Neural cell (in vitro differentiated cells): ENCODE data around the gene SPHK2.

Experiments used
- CTCF ChIP-seq: fragments of 450-650 bp; IDR thresholded peaks from 2 replicates; pipeline ENCODE4 v1.5.1; 2014; ENCODE audit warnings: antibody characterized with exemption, mild to moderate bottlenecking, moderate library complexity; ENCODE audit not compliant: poor library complexity, severe bottlenecking
- EP300 ChIP-seq: fragments of 450-650 bp; conservative IDR thresholded peaks from 2 replicates; pipeline ENCODE4 v1.6.1; 2014; ENCODE audit warnings: antibody characterized with exemption, mild to moderate bottlenecking, moderate library complexity; ENCODE audit not compliant: poor library complexity, severe bottlenecking
- EZH2 ChIP-seq: fragments of 200-600, 300-800 bp; shearing (Covaris generic), sonication (generic); IDR thresholded peaks from 2 replicates; pipeline ENCODE4 v1.6.1; 2014; ENCODE audit warnings: antibody characterized with exemption, low read length, borderline replicate concordance, mild to moderate bottlenecking; ENCODE audit not compliant: insufficient read depth, poor library complexity, severe bottlenecking
- MXI1 ChIP-seq: fragments of 450-650 bp; conservative IDR thresholded peaks from 2 replicates; pipeline ENCODE4 v1.6.1; 2014; ENCODE audit warnings: antibody characterized with exemption, mild to moderate bottlenecking; ENCODE audit not compliant: poor library complexity, severe bottlenecking
- POLR2AphosphoS5 ChIP-seq: IDR thresholded peaks from 2 replicates; pipeline ENCODE4 v1.6.1; 2012
- RAD21 ChIP-seq: fragments of 450-650 bp; conservative IDR thresholded peaks from 2 replicates; pipeline ENCODE4 v1.6.1; 2014; ENCODE audit warnings: antibody characterized with exemption, mild to moderate bottlenecking, moderate library complexity
- REST ChIP-seq: IDR thresholded peaks from 2 replicates; pipeline ENCODE4 v1.6.1; 2012; ENCODE audit warnings: borderline replicate concordance
- SMC3 ChIP-seq: fragments of 450-650 bp; conservative IDR thresholded peaks from 2 replicates; pipeline ENCODE4 v1.6.1; 2014; ENCODE audit warnings: antibody characterized with exemption, mild to moderate bottlenecking, moderate library complexity; ENCODE audit not compliant: poor library complexity
- TAF1 ChIP-seq: IDR thresholded peaks from 2 replicates; pipeline ENCODE4 v1.6.1; 2012; ENCODE audit warnings: low read depth

GRCh38 chr19:48658483-48658882, 39.2 kb downstream of the SPHK2 start:
- TF ChIP-seq REST (no peak), TAF1 (no peak), MXI1 (no peak), CTCF (no peak), POLR2AphosphoS5 (no peak), EZH2 (no peak), RAD21 (no peak), SMC3 (no peak), EP300 (no peak)
